G401.6 (cell line): Measurements from ENCODE around the gene CNTNAP1.
"Not testable (repeated sequence)": the region's sequence is repeated elsewhere in the genome, so short reads cannot be mapped to it uniquely, and the experiment has no call there.

Experiments used
- FAIRE-seq: peaks from 2 replicates; lab custom pipeline; 2012; peaks lifted over from hg19 to GRCh38; lab: Jason Lieb, UNC

CNTNAP1 gene

DNA sequence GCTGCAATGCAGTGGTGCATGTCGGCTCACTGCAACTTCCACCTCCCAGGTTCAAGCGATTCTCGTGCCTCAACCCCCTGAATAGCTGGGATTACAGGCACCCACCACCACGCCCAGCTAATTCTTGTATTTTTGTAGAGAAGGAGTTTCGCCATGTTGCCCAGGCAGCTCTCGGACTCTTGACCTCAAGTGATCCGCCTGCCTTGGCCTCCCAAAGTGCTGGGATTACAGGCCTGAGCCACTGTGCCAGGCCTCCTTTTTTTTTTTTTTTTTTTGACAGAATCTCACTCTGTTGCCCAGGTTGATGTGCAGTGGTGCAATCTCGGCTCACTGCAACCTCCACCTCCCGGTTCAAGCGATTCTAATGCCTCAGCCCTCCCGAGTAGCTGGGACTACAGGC lies 60.6 kb downstream of the CNTNAP1 start:
- not testable (repeated sequence) for FAIRE-seq

DNA sequence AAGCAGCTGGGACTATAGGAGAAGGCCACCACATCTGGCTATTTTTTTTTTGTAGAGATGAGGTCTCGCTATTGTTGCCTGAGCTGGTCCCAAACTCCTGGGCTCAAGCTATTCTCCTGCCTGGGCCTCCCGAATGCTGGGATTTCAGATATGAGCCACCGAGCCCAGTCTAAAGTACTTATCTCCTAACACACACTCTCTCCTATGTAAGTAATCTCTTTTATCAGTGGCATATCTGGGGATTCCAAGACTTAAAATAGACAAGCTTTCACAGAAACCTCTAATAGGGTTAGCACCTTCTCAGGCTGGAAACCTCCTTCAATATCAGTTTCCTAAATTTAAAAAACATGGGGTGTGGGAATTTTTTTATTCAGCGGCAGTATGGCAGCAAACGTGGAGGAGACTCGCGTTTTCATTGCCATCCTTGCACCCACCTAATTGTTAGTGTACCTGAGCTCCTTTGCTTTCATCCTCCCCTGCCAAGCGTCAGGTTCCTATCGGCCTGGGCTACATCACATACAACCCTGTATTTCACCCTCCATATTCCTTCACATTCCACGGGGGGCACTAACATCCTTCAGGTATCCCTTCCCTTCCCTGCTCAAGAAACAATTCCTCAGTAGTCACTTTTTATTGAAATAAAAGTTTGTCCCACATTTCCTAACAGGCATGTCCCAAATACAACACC lies 61.4 kb downstream of the CNTNAP1 start:
- no peak for FAIRE-seq

DNA sequence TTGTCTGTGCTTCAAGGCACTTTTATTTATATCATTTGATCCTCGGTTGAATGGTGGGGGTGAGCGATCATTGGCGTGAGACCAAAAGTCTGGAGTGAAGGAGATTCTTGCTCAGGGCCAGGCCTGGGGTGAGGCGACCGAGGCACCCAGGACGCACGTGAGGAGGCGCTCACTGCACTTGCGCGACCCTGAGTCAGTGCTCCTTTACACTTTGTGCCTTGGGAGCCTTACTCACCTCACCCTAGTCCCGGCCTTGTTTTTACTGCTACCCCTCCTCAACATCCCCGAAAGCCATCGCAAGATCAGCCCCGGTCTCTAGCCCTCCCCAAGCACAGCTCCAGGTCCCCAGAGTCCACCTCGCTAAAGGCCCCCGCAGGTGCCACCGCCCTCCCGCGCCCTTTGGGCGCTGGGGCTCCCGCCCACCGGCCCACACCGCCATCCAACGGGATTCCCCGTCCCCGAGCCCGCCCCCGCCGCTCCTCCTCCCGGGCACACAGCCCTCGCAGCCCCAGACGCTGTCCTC lies 62.0 kb downstream of the CNTNAP1 start:
- FAIRE-seq = no peak

DNA sequence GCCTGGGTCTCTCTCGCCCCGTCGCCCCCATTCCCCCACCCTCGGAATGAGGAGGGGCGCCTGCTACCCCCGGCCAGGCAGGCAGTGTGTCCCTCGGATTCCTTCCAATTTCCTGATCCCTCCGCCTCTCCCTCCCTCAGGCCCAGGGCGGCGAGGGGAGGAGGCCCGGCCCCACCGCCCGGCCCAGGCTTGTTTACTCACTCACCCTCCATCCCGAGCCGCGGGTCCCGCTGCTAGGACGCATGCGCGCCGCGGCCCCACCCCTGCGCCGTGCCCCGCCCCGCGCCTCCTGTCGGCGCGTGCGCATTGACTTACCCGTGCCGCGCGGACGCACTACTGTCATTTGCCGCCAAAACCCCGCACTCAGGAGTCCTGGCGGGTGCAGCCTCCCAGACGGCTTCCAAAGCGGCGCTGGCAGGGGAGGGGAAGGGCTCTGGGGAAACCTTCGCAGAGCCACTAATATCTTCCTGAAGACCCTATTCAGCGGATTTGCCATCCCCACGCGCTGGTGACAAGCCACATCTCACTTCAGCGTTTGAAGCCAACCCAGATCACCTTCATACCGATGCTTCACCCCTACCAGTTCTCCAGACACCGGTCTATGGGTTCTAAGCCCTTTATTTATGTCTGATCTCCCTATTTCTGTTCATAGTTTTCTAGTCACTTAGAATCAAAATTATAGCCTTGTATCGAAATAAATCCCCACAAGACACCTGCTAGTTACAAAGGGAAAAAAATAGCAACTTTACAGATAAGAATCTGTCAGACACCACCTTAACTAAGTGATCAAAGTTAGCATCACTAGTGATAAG lies 62.7 kb downstream of the CNTNAP1 start, which contains the start of gene EZH1:
Gene EZH1 (minus strand): TSS at position 235 of the 812 bp plus-strand sequence. CDS start 16,099 bp downstream, outside the sequence.
- FAIRE-seq = no peak

DNA sequence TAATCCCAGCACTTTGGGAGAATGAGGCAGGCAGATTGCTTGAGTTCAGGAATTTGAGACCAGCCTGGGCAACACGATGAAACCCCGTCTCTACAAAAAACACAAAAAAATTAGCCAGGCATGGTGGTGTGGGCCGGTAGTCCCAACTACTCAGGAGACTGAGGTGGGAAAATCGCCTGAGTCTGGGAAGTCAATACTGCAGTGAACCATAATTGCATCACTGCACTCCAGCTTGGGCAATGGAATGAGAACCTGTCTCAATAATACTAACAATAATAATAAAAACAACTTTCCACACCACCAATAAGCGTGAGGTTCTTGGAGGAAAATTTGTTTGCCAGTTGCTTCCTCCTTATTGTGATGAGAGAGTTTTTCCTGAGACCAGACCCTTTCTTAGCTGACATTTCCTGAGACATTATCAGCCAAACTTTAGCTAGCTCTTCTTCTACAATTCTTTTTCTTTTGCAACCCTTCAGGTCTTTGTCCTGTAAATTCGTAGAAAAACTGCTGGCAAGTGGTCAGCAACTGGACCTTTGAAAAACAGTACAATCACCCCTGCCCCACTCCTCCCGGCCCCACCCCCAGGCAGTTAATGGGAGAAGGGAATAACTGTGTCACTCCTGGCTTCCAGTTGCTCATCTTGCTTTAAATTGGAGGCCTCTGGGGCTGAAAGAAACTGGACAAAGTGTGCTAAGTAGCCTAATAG lies 66.0 kb downstream of the CNTNAP1 start:
- no peak for FAIRE-seq

DNA sequence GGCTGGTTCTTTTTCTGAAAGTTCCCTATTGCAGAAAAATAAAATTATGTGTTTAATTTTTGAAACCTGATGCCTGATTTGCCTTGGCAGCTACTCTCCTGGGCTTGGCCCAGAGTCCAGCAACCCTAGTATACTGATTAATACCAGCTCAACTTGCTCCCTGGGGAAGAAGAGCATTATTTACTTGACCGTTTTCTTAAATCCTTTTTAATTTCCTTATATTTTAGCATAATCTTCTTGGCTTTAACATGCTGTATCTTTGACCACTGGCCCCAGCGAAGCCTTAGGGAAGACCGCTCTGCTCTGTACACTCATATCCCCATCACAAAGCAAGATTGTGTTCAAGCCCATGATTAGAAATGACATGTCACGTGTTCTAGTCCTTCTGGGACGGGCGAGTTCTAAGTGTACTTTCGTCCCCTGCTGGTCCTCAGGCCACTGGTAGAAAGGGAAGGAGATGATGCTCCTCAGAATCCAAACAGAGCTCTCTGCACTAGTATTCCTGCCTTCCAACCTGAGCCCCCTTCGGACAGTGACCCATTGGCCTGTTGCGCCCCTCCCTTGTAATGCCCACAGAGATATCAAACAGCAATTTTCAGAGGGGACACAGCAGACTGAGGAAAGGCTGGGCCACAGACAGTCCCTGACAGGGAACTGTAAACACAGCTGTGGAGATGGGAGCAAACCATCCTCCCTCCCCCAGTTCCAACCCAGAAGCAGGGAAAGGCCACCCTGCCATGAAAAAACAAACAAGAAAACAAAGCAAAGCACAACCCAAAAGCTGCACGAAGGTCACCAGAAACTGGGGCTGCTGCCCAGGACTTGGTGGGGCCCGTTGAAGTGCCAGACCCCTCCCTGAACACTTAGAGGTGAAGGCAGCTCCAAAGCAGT lies 66.8 kb downstream of the CNTNAP1 start:
- no peak for FAIRE-seq
